Activated CD4-positive, alpha-beta T cell treated with anti-CD3 and anti-CD28 coated beads, Interleukin-2, Interleukin-4, amounts not matched to agents 100 ng/mL and 50 ng/mL, durations not matched to agents 16 hours and 8 hours (primary cell): ENCODE results near the gene PRIMPOL.
A peak's percentile ranks its signal among the peaks of the same experiment; 100 is the strongest.

ENCODE experiments used
- DNase-seq: peaks from one replicate; pipeline ENCODE4 v3.0.0-alpha.2; 2020; ENCODE audit warnings: low spot score

PRIMPOL gene

DNA sequence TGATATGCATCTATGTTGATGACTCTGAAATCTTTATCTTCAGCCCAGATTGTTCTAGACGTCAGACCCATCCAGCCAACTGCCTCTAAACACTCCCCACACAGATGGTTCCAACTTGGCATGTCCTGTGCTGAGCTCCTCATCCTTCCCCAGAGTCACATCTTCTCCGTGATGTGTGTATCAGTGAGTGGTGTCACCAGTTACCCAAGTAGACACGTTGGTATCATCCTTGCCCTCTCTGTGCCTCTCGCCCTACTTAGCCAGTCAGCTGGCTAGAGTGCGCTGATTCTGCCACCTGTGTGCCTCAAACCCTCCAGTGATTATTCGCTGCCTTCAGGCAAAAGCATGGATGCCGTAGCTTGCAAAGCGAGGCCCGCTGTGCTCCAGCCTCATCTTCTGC lies 18.6 kb downstream of the PRIMPOL start:
- no peak for DNase-seq

DNA sequence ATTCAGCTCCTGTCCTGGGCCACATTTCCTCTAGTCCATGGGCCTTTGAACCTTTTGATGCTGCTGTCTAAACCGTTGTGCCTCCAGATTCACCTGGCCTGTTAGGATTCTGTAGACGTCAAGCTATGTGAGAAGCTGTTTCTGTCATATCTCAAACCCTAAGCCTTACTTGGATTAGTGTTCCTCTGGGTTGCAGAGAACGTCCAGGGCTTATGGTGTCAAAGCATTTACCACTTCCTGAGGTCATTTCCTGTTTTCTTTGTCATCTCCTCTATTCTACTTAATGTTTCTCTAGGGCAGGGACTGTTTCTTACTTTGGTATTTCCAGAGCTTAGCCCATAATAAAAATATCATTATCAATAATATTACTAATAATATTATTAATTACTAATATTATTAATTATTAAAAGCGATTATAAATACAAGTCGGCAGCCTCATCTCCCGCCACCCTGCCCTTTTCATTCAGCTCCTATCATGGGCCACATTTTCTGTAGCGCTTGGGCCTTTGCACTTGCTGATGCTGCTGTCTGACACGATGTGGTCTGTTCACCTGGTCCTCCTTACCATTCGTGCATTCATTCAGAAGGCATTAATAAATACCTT lies 19.1 kb downstream of the PRIMPOL start:
- peak; percentile 57 for DNase-seq

DNA sequence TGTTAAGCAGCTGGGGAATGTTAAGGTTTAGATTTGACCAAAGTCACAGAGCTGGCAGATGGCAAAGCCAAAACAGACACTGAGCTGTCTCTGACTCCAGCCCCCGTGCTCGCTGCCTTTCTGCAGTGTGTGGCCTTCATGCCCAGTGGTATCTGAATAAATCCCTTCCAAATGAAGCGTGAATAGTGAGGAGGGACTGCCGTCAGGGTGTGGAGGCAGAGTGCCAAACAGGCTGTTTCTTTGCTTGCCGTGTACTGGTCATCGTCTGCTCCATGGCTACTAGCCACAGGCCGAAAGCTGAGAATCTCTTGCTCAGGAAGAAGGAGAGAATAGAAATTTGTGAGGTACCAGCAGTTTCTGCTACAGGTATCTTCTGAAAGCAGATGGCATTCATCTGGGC lies 19.7 kb downstream of the PRIMPOL start:
- DNase-seq, result no peak

- no peak for DNase-seq
Measured at GRCh38 chr4:184671101-184671500, 21.6 kb downstream of the PRIMPOL start.

GRCh38 chr4:184672741-184673140 lies 23.2 kb downstream of the PRIMPOL start:
- DNase-seq, result no peak

DNA sequence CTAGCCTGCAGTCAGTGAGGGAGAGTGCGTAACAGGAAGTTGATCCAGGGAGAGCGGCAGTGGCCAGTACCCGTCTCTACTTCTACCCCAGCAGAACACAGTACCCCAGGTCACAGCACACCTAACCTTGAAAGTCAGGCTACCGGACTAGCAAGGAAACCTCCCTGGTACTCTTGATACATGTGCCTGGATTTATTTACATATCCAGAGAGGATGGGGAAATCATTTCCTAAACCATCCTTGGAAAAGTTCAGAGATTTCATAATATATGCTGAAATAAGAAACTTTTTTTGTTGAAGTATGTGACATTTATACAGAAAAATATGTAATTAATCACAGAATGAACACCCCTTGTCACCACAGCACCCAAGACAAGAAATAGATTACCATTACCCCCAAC lies 24.5 kb downstream of the PRIMPOL start:
- DNase-seq, result no peak

DNA sequence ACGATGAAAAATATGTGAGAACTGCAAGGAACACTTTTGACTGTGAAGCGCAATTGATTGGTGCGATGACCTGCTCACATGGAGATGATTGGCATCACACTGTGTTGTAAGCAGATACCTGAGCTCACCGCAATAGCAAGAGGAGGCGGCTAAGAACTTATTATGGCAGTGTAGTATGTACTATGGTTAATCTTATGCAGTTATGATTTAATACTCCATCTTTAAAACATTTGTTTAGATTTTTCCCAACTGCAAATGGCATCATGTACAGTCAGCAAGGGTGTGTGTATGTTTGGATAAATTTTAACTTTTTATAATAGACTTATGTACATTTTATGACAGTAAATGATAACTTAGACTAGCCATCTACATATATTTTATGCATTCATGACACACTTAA lies 25.5 kb downstream of the PRIMPOL start:
- DNase-seq, result no peak

DNA sequence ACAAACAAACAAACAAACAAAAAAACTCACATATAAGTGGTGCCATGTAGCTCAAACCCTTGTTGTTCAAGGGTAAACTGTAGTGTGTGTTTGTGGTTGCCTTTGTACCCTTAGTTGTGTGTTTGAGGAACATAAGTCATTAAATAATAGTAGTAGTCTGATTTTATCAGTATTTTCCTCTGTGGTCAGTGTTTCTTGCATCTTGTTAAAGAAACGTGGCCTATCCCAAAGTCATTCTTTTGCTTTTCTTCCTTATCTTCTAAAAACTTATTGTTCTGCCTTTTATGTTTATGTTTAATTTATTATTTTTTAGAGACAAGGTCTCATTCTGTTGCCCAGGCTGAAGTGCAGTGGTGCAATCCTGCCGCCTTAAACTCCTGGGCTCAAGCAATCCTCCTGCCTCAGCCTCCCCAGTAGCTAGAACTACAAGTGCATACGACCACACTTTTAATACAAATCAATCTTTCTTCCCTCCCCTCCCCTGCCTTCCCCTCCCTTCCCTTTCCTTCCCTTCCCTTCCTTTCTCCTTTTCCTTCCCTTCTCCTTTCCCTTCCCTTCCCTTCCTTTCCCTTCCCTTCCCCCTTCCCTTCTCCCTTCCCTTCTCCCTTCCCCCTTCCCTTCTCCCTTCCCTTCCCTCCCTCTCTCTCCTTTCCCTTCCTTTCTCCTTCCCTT lies 26.4 kb downstream of the PRIMPOL start:
- no peak for DNase-seq

DNA sequence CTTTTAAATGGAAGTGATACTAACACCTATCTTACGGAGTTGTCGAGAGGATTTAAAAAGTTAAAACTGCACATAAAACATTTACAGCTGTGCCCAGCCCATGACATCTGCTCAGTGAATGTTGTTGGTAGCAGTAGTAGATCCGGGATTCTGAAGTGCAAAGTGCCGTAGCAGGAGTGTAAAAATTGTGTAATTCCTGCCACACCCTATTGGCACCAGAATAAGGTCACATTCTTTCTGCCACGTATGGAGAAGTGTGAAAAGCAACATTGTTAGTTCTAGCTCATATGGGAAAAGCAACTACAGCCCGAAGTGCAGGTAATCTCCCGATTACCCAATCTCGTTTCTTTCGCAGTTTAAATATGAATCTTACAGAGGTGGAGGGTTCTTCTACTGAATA lies 31.2 kb downstream of the PRIMPOL start:
- no peak for DNase-seq

DNA sequence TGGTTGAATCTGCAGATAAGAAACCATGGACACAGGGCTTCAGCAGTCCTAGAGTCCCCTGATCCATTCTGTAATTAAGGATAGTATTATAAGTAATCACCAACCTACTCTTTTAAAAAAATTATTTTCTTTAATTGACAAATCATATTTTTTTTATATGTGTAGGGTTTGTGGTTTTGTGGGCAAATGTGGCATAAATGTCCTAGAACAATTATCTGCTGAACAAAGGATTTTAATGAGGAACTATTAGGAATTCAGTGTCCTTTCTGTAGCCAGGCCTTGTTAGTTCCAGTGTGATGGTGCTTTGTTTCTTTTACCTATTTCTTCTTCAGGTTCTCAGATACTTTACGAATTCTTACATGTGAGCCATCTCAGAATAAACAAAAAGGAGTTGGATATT lies 32.4 kb downstream of the PRIMPOL start:
- no peak for DNase-seq

- DNase-seq, result no peak
Measured at GRCh38 chr4:184684491-184685189, 35.1 kb downstream of the PRIMPOL start.

DNA sequence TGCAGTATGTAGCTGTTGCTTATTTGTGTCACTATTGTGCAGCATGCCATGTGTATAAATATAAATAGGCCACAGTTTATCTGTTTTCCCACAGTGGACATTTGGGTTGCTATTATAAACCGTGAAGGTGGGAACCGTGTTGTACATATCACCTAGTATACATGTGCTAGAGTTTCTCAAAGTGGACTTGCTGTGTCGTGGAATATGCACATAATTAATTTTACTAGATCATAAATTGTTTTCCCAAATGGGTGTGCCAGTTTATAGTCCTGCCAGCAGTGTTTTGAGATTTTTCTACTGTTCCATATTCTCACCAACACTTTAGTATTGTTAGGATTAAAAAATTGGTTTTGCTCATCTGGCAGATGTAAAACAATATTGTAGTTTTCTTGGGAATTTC lies 38.5 kb downstream of the PRIMPOL start:
- no peak for DNase-seq

DNA sequence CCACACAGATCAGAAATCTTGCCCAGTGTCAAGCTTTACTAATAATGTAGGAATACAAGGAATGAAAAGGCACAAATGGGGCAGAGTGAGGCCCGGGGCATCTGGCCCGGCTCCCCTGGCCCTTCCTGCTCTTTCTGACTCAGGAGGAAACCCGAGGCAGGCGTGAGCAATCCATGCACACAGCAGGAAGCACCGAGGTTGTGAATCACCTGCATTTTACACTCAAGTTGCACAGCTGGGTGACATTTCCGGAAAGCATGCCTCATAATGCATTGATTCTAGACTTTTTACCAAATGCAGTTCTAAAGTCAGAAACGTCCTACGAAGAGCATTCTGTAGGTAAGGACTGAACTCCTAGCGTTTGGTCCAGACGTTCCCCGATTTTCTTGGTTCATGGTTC lies 38.9 kb downstream of the PRIMPOL start:
- DNase-seq, result peak; percentile 42

GRCh38 chr4:184689681-184690080 lies 40.1 kb downstream of the PRIMPOL start:
- no peak for DNase-seq

DNA sequence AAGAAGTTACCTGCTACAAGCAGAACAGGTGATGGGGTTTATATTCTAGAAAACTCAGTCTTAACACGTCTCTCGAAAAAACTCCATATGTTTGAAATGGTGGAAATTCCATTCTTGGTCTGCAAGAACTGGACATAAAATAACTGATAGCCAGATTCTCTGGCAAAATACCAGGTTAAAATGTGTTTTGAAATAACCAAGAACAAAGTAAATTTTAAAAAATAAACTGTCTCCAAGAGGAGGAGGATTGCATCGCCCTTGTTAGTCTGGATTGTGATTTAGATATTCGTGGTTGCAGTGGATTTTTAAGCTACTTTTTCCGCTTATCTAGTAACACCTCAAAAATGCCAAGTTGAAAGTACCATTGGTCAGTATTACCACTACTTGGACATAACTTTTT lies 43.5 kb downstream of the PRIMPOL start:
- no peak for DNase-seq

DNA sequence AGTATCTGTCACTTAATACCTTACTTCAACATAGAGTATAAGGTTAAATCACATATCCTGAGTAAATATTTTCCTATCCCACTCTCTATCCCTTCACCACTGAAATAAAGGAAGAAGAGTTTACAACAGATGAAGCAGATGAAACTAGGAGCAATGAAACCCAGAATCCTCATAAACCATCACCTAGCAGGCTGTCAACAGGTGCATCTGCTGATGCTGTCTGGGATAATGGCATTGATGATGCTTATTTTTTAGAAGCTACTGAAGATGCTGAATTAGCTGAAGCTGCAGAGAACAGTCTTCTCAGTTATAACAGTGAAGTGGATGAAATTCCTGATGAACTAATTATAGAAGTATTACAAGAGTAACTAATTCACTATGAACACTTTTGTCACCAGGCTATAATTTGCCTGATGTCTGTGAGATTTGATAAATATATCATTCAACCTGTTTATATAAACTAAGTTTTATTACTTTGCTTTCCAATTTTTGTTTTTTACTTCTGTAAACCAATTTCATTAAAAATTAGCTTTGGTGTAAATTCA lies 44.9 kb downstream of the PRIMPOL start:
- DNase-seq, result no peak

DNA sequence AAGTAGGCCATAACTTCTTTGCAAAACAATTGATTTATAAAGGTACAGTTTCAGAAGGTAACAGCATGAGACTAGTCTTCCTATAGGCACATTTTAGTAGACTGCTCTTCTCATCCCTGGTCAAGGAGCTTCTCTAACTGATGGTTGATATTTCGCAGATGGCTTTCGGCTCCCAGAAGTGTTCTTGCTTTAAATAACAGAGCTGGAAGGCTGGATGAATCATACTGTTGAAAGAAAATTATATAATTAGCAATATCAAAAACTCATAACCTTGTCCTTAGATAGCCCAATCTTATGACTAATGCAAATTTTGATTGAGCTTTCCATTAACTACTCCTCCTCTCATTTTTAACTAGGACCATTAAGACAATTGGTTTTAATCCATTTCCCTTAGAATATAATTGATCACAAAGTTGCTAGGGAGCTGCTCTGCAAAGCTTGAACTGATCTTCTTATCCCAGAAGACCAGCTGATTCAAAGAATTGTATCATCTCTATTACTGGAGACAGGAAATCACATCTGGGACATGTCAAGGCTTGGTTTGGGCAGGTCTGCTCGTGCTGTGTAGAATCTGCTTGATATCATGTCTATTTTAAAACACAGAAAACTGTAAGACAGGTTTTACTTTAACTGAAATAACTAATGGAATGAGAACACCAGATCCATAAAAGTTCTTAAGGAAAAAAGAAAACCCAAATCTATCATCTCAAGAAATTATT lies 45.8 kb downstream of the PRIMPOL start:
- no peak for DNase-seq

- DNase-seq, result no peak
Measured at GRCh38 chr4:184697956-184698355, 48.4 kb downstream of the PRIMPOL start.

- DNase-seq, result no peak
Measured at GRCh38 chr4:184699941-184700340, 50.4 kb downstream of the PRIMPOL start.

DNA sequence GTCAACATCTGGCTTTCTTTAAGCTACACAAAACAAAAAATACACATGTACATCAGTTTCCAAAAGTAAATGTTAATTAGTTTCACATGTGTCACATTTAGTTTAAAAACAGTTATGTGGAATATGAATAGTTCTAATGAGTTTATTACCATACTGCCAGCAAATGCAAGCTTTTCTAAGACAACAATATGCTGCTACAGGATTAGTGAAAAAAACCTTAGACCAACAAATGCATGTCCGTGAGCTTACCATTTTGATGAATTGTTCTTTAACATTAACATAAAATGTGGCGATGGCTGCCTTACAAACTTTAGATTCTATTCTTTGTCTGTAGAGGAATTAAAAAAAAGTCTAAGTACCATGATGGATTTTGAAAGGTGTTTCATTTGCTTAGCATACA lies 52.6 kb downstream of the PRIMPOL start:
- no peak for DNase-seq

DNA sequence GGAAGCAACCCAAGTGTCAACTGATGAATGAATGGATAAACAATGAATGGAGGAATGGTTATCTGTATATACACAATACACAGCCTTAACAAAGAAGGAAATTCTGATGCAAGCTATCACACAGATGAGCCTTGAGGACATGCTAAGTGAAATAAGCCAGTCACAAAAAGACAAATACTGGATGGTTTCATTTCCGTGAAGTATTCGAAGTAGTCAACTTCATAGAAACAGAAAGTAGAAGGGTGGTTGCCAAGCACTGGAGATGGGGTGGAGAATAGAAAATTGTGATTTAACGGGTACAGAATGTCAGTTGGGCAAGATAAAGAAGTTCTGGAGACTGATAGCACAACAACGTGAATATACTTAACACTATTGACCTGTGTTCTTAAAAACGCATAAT lies 56.2 kb downstream of the PRIMPOL start:
- DNase-seq, result peak; percentile 51

- DNase-seq, result peak; percentile 27
Measured at GRCh38 chr4:184706453-184706852, 56.9 kb downstream of the PRIMPOL start.

DNA sequence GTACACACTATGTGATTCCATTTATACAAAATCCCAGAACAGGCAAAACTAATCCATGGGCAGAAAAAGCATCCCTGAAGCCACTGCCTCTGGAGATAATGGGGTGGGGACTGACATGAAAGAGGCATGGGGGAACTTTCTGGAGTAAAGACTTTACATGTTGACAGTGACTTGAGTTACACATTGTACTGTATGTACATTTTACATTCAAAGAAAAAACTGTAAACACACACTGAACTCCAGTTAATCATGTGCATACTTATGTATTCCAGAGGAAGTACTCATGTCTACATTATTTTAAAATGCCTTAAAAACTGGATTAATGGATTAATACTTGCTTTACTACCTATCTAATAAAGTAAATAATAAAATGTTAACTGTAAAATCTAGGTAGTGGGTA lies 62.8 kb downstream of the PRIMPOL start:
- no peak for DNase-seq
